ENCODE results near the gene SLC25A34.
A peak's percentile ranks its signal among the peaks of the same experiment; 100 is the strongest.

The SLC25A34 gene

DNA sequence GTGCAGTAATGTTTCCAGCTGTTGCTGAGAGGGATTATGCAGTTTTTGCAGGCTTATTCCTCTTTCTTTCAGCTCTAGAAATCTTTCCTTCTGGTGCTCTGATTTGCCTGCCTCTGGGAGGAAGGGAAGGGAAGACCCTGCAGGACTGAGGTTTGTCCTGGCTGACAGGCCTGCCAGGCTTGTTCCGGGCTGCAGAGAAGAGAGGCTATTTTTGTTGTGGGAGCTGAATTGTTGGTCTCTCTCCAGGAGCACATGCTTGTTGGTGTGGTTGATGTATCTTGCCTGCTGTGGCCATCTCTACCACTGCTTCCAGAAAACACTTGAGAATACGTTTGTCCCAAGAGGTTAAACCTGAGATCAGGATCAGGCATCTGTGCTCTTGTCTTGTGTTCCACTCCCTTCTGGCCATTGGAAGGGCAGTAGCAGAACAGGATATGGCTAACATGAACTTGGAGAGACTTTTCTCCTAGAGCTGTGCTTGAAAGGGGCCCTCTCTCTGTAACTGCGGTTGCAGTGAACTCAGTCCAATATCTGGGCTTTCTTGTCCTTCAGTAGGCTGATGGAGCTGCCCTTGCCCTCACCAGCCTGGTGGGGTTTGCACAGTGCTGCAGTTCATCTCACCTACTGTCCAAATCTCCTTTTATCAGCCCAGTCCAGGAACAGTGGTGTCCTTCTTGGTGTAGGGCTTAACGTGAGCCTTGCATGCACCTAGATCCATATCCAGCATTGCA, 21.5 kb upstream of the SLC25A34 start:
- peak; percentile 88 for DNase-seq (ENCODE audit: low read depth)

DNA sequence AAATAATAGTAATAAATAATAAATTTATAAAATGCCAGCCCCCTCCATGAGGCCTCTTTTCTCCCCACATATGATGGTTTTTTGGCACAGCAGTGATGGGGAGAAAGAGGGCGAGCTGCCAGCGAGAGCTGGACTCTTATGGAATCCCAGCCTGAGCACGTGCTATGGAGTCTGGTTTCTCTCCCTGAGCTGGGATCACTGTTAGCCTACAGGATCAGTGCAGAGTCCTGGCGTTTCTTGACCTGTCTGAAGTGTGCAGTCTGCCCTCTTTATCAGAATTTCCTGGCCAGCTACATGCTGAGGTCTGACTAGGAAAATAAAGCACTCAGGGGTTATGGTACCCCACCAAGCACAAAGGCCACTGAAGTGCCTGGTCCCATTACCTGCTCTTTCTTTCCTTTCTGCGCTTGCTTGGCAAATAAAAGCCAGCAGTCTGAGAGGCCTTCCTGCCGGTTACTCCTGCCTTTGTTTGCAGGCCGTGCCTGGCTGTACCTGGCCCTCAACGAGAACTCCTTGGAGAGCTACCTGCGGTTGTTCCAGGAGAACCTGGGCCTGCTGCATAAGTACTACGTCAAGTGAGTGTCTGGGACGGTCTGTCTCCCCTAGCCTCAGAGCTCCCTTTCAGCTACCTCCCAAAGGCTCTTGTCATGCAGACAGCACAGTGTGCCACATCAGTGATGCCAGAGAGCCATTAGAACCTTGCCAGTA, 18.5 kb upstream of the SLC25A34 start:
- DNase-seq (ENCODE audit: low read depth): no peak

- no peak for DNase-seq (ENCODE audit: low read depth)
These were observed 17.9 kb upstream of the SLC25A34 start for GRCh38 chr1:15718199-15718601.

DNA sequence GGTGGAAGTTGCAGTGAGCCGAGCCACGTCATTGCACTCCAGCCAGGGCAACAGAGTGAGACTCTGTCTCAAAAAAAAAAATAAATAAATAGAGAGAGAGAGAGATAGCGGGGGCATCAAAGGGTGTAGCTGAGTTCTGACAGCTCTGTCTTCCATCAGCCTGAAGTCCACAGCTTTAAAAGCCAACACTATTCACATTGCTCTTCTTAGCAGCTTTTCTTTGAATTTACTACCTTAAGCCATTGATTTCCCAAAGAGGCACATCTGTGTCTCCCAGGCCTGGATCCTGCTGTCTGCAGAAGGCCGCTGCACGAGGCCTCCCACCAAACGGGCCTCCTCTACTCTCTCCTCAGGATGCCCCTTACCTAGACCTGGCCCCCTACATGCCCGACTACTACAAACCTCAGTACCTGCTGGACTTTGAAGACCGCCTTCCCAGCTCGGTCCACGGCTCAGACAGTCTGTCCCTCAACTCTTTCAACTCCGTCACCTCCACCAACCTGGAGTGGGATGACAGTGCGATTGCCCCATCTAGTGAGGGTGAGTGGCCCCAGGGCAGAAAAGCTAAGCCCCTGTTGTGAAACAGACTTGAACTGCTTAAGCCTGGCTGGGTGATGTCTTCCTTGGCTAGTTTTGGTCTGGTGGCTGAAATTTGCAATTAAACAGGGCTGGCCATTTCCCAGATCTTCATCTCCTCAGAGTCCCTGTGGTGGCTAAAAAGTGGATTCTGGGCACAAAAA, 16.5 kb upstream of the SLC25A34 start:
- no peak for DNase-seq (ENCODE audit: low read depth)

GRCh38 chr1:15720861-15721260, 15.2 kb upstream of the SLC25A34 start:
- DNase-seq (ENCODE audit: low read depth): no peak

GRCh38 chr1:15722411-15722810, 13.6 kb upstream of the SLC25A34 start:
- DNase-seq (ENCODE audit: low read depth): no peak

DNA sequence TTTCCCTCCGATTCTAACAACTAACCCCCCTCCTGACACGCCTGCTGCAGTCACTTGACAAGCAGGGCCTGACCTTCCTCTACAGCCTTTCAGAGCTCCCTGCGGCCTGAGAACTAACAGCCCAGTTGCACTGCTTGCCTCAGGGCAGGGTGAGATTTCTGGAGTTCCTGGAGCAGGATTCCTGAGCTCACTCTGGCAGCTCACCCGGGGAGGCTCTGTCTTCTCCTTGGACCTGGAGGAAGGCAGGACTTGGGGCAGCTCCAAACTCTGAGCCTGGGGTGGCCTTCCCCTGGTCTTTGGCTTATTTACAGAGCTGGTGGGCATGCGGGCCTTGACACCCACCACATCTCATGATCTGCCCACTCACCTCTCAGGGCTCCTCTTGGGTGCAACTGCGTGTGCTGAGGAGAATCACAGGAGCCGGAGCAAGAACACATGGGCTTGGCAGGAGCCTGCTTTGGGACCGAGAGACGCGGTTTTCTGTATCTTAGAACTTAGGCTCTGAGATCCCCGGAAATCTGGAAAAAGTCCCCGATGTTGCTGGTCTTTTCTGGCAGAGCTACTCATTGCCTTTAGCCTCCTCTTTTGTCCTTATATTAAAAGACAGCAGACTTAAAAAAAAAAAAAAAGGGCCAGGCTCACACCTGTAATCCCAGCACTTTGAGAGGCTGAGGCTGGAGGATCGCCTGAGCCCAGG, 13.1 kb upstream of the SLC25A34 start:
- DNase-seq (ENCODE audit: low read depth): no peak

DNA sequence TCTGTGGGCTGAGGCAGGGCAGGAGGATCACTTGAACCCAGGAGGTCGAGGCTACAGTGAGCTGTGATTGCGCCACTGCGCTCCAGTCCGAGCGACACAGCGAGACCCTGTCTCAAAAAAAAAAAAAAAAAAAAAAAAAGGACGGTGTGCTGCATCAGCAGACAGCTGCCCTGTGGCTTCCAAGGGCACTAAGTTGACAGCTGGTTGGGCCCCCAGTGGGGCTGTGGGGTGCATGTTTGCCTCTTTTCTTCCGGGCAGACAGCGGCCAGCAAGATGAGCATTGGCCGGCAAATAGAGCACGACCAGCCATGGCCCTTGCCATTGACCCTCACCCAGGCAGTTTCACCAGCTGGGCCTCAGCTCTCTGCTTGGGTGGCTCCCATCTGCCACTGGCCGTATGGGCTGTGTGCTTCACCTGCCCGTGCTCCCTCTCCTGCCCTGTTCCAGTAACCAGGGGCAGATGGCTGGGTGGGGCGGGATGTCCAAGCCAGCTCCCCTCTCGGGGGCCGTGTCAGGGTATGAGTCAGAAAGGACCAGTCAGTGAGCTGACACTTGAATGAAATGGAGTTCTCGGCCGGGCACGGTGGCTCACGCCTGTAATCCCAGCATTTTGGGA, 12.3 kb upstream of the SLC25A34 start:
- DNase-seq (ENCODE audit: low read depth): no peak

GRCh38 chr1:15724949-15725880, 10.8 kb upstream of the SLC25A34 start:
- DNase-seq (ENCODE audit: low read depth): no peak

GRCh38 chr1:15726508-15726907, 9.6 kb upstream of the SLC25A34 start:
- no peak for DNase-seq (ENCODE audit: low read depth)

- no peak for DNase-seq (ENCODE audit: low read depth)
These were observed 9.0 kb upstream of the SLC25A34 start for GRCh38 chr1:15727021-15727420.

GRCh38 chr1:15727424-15727823, 8.6 kb upstream of the SLC25A34 start:
- no peak for DNase-seq (ENCODE audit: low read depth)

DNA sequence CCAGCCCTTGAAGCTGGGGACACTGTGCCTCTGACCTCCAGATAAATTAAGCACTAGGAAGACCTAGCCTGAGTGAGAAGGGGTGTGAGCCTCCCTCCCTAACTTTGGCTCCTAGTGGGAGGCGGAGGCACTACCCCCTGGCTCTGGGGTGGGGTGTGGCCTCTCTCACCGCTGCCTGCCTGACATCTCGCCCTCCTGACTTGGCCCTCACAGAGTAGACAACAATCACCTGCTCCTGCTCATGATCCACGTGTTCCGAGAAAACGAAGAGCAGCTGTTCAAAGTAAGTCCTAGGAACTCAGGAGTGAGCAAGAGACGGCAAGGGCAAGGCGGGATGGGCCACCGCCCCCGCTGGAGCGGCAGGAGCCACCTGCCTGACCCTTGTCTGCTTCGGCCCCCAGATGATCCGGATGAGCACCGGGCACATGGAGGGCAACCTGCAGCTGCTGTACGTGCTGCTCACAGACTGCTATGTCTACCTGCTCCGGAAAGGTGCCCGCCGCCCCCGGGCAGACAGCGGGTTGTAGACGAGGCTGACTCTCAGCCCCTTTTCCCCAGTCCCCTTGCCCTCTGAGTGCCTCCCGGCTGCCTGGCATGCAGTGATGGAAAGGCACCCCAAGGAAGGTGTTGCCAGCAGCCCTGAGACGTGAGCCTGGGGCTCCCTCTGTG, 8.1 kb upstream of the SLC25A34 start:
- no peak for DNase-seq (ENCODE audit: low read depth)

GRCh38 chr1:15728937-15729657, 7.0 kb upstream of the SLC25A34 start:
- no peak for DNase-seq (ENCODE audit: low read depth)

- no peak for DNase-seq (ENCODE audit: low read depth)
These were observed 5.6 kb upstream of the SLC25A34 start for GRCh38 chr1:15730423-15730822.

GRCh38 chr1:15730936-15731335, 5.1 kb upstream of the SLC25A34 start:
- no peak for DNase-seq (ENCODE audit: low read depth)

GRCh38 chr1:15731735-15732685, 4.0 kb upstream of the SLC25A34 start:
- DNase-seq (ENCODE audit: low read depth): no peak

- no peak for DNase-seq (ENCODE audit: low read depth)
These were observed 3.4 kb upstream of the SLC25A34 start for GRCh38 chr1:15732686-15733081.

Measured in fibroblast of gingiva (primary cell).